ENCODE results near the gene MTARC2.

The MTARC2 gene

GRCh38 chr1:220833436-220833835 lies 85.3 kb downstream of the MTARC2 start:
- no peak for DNase-seq

Measured in DMS79 (cell line).